Measurements from ENCODE around the gene TMEM213. TPM values are rescaled to one million over a fixed set of nuclear protein-coding genes. Genes with fewer than 3 reads are reported as not detected.

TMEM213 gene
- total RNA-seq, 1 donor from 2014 or later: not detected

Other genes starting within 250 kb of the TMEM213 start
- not detected in 2 replicates for gene SVOPL, start 96.6 kb upstream of the TMEM213 start, total RNA-seq
- not detected in 2 replicates for gene ATP6V0A4, start 202 bp downstream of the TMEM213 start, total RNA-seq
- 1.3 TPM in 2 replicates for gene KIAA1549, start 183.4 kb downstream of the TMEM213 start, total RNA-seq
- gene ZC3HAV1L, start 238.0 kb downstream of the TMEM213 start, total RNA-seq: 38.2 and 39.4 TPM in 2 replicates

All from activated T-helper 2 cell treated with anti-CD3 and anti-CD28 coated beads, Interferon-gamma antibody, Interleukin-2, Interleukin-4, amounts not matched to agents 10 μg/mL and 5 μg/mL and 100 μg/mL, durations not matched to agents 14 hours and 24 hours and 36 hours (primary cell).